ENCODE measurements around the gene PTPRM.

GRCh38 chr18:8400193-8400752, 833.2 kb downstream of the PTPRM start:
- TF ChIP-seq CTCF (IDR thresholded peaks at IDR 0.05) (no peak), POLR2A (IDR thresholded peaks at IDR 0.05) (no peak)
